ENCODE data around the gene FRMD4A. TPM values are rescaled to one million over a fixed set of nuclear protein-coding genes. Genes with fewer than 3 reads are reported as not detected.

FRMD4A gene
- total RNA-seq, 2 donors from 2014 or later, result 8.6 to 10.2 TPM

DNA sequence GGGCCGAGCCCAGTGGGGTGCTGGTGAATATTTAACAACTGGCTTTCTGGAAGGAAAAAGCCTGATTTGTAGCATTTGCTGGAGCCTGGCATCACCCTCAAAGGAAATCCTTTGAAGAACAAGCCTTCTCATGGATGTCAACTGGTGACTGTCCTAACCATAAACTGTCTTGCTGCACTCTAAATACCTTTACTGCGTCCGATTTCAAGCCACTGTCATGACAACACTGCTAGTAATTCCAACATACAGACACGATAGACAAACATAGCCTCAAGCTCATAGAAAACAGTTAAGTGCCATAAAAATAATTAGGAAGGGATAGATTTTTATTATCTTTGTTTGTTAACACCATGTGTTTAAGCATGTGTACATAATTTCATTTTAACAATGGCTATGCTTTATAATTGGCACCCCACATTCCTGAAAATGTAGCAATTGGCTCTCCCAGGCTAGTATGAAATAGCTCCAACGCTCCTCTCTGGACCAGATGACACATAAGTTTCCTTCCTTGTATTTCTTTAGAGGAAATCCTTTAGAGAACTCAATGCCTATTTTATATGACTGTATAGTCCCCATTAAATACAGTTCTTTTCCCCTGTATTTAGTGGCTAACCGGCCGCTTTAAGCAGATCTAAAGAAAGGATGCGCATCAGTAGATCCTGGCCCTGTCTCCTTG lies 470.6 kb downstream of the FRMD4A start:
- Histone ChIP-seq H3K27ac (no peak overlapping the region), H3K9ac (ENCODE audit: low read depth in 2 of 2, low read length in 2 of 2) (no peak overlapping the region), H3K36me3 (no peaks in the 10 kb centered on the region), H3K4me3 (no peak overlapping the region), H3K9me3 (no peaks in the 10 kb centered on the region), H3K27me3 (no peaks in the 10 kb centered on the region), H3K4me1 (no peaks in the 10 kb centered on the region)
- TF ChIP-seq CTCF (IDR thresholded peaks at IDR 0.05), result no peak
- intact Hi-C loops (cut with DNase I), result no loop called here
- no peak for DNase-seq

- DNase-seq, result no peak
- Histone ChIP-seq H3K27me3 (no peaks in the 10 kb centered on the region), H3K9me3 (no peaks in the 10 kb centered on the region), H3K27ac (no peak overlapping the region), H3K4me1 (no peaks in the 10 kb centered on the region), H3K9ac (ENCODE audit: low read depth in 2 of 2, low read length in 2 of 2) (no peak overlapping the region), H3K4me3 (no peak overlapping the region), H3K36me3 (no peaks in the 10 kb centered on the region)
- no peak for TF ChIP-seq CTCF (IDR thresholded peaks at IDR 0.05)
- intact Hi-C loops (cut with DNase I), result no loop called here
Observed at GRCh38 chr10:13858709-13859108, 472.0 kb downstream of the FRMD4A start.

DNA sequence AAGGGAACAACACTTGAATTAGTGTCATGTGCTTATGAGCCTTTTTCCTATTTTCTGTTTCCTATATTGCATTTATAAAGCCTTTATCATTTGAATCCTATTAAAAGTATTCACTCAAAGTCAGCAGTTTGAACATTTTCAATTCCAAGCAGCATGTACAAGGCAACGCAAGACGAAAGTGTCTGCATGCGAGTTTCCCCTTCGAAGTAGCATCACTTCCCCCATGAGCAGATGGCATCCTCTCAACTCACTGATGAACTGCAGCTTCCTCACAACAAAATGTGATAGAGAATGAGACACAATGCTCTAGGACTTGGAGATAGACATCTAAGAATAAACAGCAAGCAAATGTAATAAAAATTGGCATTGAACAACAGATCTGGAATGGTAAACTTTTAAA lies 473.3 kb downstream of the FRMD4A start:
- Histone ChIP-seq H3K36me3 (no peaks in the 10 kb centered on the region), H3K4me1 (no peaks in the 10 kb centered on the region), H3K9me3 (no peaks in the 10 kb centered on the region), H3K4me3 (no peak overlapping the region), H3K27me3 (no peaks in the 10 kb centered on the region), H3K9ac (ENCODE audit: low read depth in 2 of 2, low read length in 2 of 2) (no peak overlapping the region), H3K27ac (no peak overlapping the region)
- no peak for DNase-seq
- TF ChIP-seq CTCF (IDR thresholded peaks at IDR 0.05), result no peak
- intact Hi-C loops (cut with DNase I), result no loop called here

GRCh38 chr10:13853854-13854253 lies 476.9 kb downstream of the FRMD4A start:
- Histone ChIP-seq H3K36me3 (no peaks in the 10 kb centered on the region), H3K9me3 (no peaks in the 10 kb centered on the region), H3K27me3 (no peaks in the 10 kb centered on the region), H3K9ac (ENCODE audit: low read depth in 2 of 2, low read length in 2 of 2) (no peak overlapping the region), H3K4me1 (no peaks in the 10 kb centered on the region), H3K27ac (no peak overlapping the region), H3K4me3 (no peak overlapping the region)
- DNase-seq, result no peak
- intact Hi-C loops (cut with DNase I), result no loop called here
- no peak for TF ChIP-seq CTCF (IDR thresholded peaks at IDR 0.05)

GRCh38 chr10:13852872-13853271 lies 477.9 kb downstream of the FRMD4A start:
- no peak overlapping the region for H3K27ac ChIP-seq

More at GRCh38 chr10:13852872-13853271, 477.9 kb downstream of the FRMD4A start:
- Histone ChIP-seq H3K9ac (ENCODE audit: low read depth in 2 of 2, low read length in 2 of 2) (no peak overlapping the region), H3K4me1 (no peaks in the 10 kb centered on the region), H3K9me3 (no peaks in the 10 kb centered on the region), H3K36me3 (no peaks in the 10 kb centered on the region), H3K4me3 (no peak overlapping the region), H3K27me3 (no peaks in the 10 kb centered on the region)
- intact Hi-C loops (cut with DNase I), result no loop called here
- TF ChIP-seq CTCF (IDR thresholded peaks at IDR 0.05), result no peak
- DNase-seq, result no peak
